Kasumi-1 (cell line): Measurements from ENCODE around the gene NPPA.

Source experiments
- DNase-seq, 2 experiments: peaks; one replicate each; lab custom pipeline; 2025; lab: John Stamatoyannopoulos, UW

NPPA gene

DNA sequence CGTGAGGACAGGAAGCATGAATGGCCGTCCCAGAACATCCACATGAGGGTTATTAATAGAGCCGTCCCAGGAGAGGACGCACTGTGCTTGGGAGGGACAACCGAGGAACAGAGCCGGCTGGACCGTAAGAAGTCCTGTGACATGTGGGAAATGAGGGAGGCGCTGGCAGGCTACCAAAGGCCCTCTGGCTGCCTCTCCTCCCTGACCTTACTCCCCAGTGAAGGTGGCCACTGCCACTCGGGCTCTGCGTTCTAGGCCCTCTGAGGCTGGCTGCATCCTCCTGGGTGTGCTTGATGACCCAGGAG, 26.6 kb upstream of the NPPA start:
- no peak for DNase-seq

- DNase-seq, result no peak
Measured at GRCh38 chr1:11873395-11874257, 26.0 kb upstream of the NPPA start.

GRCh38 chr1:11872545-11872944, 25.0 kb upstream of the NPPA start:
- no peak for DNase-seq

DNA sequence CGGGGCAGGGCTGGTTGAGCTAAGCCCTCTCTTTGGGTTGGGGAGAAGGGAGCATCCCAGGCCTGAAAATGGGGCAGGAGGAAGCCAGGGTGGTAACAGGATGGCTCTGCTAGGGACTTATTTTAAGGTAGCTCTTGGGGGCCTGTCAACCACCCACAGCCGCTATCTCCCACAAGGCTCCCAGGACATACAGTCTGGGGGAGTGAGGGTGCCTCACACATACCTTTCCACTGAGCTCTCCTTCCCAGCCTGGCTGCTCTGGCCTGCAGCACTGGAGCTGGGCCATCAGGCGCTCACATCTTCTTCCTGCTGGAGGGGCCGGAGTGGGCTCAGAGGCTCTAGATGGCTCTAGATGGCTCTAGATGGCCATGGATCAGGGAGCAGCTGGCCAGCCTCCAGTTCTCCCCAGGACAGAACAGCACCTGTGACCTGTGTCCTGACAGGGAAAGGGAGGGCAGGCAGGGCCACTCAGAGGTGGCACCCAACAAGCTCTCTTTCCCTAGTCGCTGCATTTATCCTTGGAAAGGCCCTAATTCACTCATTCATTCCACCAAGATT, 22.1 kb upstream of the NPPA start:
- no peak for DNase-seq

GRCh38 chr1:11869104-11869503, 21.5 kb upstream of the NPPA start:
- DNase-seq, result no peak

DNA sequence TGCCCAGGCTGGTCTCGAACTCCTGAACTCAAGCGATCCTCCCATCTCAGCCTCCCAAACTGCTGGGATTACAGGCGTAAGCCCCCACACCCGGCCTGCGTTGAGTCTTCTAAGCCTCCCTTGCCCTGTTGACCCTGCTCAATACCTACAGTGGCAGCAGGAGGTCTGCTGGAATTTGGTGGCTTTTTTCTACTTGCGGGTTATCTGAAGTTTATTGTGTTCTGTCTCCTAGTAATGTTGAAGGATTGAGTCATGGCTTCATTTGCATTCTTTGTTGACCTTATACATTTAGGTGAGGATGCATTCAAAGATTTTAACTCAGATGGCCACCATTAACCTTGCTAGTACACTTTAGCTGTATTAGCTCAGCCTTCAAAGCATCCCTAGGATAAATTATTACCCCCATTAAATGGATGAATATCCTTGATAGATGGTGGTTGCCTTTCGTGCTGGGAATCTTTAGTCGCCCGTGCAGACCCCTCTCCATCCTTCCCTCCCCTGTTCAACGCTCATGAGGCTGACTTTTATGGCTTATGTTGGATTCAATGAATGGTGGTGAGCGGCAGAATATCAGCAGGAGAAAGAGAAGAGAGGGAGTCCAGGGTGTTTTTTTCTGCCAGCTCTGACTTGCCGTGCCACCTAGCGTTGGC, 20.9 kb upstream of the NPPA start:
- no peak for DNase-seq

DNA sequence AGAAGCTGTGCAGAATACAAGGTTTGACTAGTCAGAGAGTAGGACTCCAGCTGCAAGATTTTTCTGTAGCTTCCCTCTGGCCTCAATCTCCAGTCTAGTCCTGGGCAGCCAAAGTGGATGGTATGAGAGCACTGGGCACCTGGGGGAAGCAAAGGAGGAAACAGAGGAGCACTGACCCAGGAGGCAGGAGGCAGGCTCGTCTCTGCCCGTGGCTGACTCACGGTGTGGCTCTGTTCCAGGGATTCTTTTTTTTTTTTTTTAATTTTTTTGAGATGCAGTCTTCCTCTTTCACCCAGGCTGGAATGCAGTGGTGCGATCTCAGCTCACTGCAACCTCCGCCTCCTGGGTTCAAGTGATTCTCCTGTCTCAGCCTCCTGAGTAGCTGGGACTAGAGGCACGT, 15.3 kb upstream of the NPPA start:
- DNase-seq, result peak in 1 of 2 experiments; percentile 2

DNA sequence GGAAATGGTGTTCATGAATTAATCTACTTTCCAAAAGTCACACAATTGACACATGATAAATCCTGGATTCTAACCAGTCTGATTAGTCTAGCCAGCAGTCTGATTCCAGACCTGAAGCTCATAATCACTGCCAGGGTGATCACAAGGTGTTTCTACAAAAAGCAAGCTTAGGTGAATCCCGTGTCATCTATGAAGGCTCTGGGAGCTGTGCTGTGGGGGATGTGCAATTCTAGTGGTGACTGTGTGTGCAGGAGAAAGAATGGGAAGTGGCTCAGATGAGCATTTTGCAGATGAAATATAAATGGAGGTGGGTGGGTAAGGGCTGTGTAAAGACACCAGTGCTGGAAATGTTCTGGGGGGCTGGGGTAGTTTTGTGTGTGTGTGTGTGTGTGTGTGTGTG, 13.0 kb upstream of the NPPA start:
- DNase-seq, result no peak

- no peak for DNase-seq
Measured at GRCh38 chr1:11860083-11860482, 12.5 kb upstream of the NPPA start.

DNA sequence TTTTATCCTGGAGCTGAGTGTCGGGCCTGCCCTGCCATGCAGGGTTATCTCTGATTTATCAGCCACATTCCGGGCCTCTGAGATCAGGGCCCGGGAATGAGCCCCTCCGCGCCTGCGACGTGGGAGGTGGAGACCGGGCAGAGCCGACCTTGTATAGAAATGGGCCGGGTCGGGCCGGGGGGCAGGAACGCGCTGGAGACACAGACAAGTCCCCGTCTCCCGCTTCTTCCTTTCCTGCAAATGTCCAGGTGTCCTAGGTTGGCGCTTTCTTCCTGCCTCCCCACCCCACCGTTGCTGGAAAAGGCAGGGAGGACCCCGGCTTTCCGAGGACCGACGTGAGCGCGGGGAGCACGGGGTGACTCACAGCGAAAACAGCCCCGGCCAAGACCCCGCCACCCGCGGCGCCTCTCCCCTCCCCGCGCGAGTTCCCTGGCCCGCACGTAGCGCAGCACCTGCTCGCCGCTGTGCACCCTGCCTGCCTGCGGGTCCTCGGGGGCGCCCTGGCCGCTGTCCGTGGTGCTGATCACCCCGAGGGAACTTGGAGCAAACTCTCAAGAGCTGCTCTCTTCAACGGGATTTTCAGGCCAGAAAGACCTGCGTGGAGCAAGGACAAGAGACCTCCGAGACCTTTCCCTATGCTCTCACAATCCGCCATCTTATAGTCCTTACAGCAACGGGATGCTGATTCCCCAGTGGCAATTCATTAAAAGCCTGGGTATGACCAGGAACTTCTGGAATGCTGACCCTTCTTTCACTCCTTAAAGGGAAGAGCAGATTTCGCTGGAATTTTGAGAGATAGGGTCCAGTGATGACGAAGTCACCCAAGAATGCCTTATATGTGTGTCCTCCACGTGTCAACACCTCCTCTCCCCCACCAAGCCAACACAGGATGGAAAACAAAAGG, 11.6 kb upstream of the NPPA start:
- peak; percentile 57 to 67 for DNase-seq

DNA sequence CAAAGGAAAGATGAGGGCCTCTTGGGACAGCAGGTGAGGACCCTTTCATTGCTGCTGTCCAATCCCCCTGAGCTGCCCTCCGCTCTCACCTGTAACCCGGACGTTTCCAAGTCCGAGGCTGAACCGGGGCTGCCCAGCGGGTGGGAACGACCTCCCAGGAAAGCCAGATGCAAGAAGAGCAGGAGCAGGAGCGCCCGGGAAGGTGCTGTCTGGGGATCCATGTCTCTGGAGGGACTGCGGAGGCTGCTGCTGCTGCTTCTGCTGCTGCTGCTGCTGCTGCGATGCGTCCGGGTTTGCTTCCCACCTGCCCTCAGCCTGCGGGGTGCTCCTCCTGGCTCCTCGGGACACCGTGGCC, 11.0 kb upstream of the NPPA start, which contains the start of gene NPPB:
NPPB (minus strand) TSS at position 333 of the 355 bp plus-strand sequence; CDS start at position 221, 112 bp downstream.
- DNase-seq, result no peak

GRCh38 chr1:11858158-11858557, 10.6 kb upstream of the NPPA start:
- DNase-seq, result no peak

DNA sequence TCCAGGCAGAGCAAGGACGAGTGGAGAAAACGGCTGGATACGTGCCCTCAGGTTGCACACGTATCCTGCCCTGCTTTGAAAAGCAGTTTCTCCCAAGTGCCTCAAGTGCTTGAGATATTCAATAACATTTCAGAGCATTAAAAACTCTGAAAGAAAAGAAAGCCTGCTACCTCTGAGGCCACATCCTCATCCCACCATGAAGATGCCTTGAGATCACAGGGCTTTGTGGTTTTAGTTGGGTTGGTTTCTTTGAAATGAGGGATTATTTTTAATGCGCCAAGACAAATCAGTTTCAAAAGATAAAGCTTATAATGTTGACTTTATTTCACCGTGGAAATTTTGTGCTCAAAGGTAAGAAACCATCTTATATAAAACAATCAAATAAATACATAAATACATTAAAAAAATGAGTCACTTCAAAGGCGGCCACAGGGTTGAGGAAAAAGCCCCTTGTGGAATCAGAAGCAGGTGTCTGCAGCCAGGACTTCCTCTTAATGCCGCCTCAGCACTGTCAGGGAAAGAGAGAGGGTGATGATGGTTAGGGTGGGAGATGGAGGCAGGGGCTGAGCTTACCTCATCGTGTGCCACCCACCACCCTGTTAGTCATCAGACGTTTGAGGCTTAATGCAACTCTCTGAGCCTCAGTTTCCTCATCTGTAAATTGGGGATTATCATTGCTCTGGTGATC, 9.7 kb upstream of the NPPA start:
- DNase-seq, result peak in 1 of 2 experiments; percentile 16

DNA sequence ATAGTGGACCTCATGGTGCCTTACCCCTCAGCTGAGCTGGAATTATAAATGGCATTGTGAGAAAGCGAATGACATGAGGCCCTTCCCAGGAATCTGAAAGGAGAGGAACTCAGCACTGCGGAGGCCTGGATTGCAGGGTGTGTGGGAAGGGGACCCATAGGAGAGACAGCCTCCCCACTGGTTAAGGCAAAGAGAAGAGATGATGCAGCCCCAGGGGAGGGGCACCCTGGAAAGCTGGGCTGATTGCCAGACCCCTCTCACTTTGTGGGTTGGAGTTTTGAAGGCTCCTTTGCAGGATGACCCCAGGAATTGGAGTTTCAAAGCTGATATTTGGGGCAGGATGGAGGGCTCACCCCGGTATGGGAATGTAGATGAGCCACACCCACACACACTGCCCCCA, 9.1 kb upstream of the NPPA start:
- no peak for DNase-seq

DNA sequence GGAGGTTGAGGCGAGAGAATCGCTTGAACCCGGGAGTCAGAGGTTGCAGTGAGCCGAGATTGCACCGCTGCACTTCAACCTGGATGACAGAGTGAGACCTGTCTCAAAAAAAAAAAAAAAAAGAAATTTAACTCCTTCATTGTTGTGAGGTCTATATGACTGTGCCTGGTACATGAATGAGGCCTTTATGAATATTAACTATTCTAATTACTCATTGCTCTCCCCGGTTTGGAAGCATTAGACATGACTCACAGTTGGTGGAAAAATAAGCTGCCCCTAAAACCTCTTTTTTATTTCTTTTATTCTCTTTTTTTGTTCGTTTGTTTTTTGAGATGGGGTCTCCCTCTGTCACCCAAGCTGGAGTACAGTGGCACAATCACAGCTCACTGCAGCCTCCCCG, 7.8 kb upstream of the NPPA start:
- DNase-seq, result no peak

GRCh38 chr1:11854519-11854918, 6.9 kb upstream of the NPPA start:
- DNase-seq, result no peak

GRCh38 chr1:11851180-11851579, 3.6 kb upstream of the NPPA start:
- DNase-seq, result peak; percentile 88 to 90

- no peak for DNase-seq
Measured at GRCh38 chr1:11850156-11850555, 2.6 kb upstream of the NPPA start.

GRCh38 chr1:11848373-11848700, 754 bp upstream of the NPPA start:
- no peak for DNase-seq

DNA sequence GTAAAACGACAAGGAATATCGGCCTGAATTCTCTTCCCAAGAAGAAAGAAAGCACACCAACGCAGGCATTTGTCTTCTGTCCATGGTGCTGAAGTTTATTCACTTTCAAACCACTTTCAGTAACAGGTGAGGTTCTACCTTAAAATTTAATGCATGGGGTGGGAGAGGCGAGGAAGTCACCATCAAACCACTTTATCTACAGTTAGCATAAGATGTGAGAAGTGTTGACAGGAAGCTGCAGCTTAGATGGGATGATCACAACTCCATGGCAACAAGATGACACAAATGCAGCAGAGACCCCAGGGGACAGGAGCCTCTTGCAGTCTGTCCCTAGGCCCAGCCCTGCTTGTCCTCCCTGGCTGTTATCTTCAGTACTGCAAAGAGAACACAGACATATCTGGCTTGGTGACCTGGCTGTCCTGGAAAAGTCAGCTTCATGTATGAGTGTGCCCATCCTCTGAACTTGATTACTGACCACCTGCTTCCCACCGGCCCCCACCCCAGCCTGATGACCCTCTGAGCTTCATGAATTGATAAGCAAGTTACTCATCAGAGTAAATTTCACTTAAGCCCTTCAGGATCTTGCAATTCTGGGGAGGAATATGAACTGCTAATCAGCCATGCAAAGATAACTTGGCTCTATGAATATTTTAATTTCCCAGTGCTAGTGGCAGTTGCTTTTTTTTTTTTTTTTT, 1.8 kb downstream of the NPPA start:
- peak; percentile 10 to 25 for DNase-seq
